RWPE2 (cell line): ENCODE results near the gene FAM98B.

Source experiments
- ATAC-seq: fragments of 200-7000 bp; cut with Tn5 transposase; 3 replicates; pipeline ENCODE4 v1.9.1; 2021; ENCODE audit warnings: low read depth
- DNase-seq: peaks from one replicate; pipeline ENCODE4 v3.0.0-alpha.2; 2020; ENCODE audit warnings: low spot score
- H3K27ac ChIP-seq: fragments of 450-650 bp; 2 replicates; pipeline ENCODE4 v1.5.1; 2017; ENCODE audit warnings: mild to moderate bottlenecking; ENCODE audit not compliant: poor library complexity, severe bottlenecking
- H3K27me3 ChIP-seq: fragments of 250-450 bp; sonication (Bioruptor Pico); 2 replicates; pipeline ENCODE4 v1.5.1; 2021; ENCODE audit warnings: mild to moderate bottlenecking, moderate library complexity; ENCODE audit not compliant: insufficient read depth, poor library complexity, severe bottlenecking
- H3K36me3 ChIP-seq: fragments of 250-450 bp; sonication (Bioruptor Pico); 2 replicates; pipeline ENCODE4 v1.5.1; 2020; ENCODE audit warnings: low read depth, mild to moderate bottlenecking, moderate library complexity
- H3K4me1 ChIP-seq: fragments of 250-450 bp; sonication (Bioruptor Pico); 2 replicates; pipeline ENCODE4 v1.5.1; 2021; ENCODE audit warnings: mild to moderate bottlenecking, moderate library complexity; ENCODE audit not compliant: insufficient read depth, poor library complexity, severe bottlenecking
- H3K4me3 ChIP-seq: fragments of 250-450 bp; sonication (Bioruptor Pico); 2 replicates; pipeline ENCODE4 v1.5.1; 2021; ENCODE audit warnings: mild to moderate bottlenecking, moderate library complexity; ENCODE audit not compliant: severe bottlenecking
- H3K9me3 ChIP-seq: fragments of 250-450 bp; sonication (Bioruptor Pico); 2 replicates; pipeline ENCODE4 v1.5.1; 2021; ENCODE audit warnings: mild to moderate bottlenecking, moderate library complexity; ENCODE audit not compliant: severe bottlenecking
- TF ChIP-seq, protein P1 (sequence below): fragments of 450-650 bp; IDR thresholded peaks from one replicate; pipeline ENCODE4 v1.5.1; 2017; ENCODE audit warnings: mild to moderate bottlenecking, moderate library complexity; ENCODE audit not compliant: poor library complexity, severe bottlenecking

The FAM98B gene

GRCh38 chr15:38441130-38441519 lies 12.8 kb upstream of the FAM98B start:
- no peak overlapping the region for H3K27ac ChIP-seq
- no peaks in the 10 kb centered on the region for H3K36me3 ChIP-seq
- no peaks in the 10 kb centered on the region for H3K4me1 ChIP-seq
- no peaks in the 10 kb centered on the region for H3K9me3 ChIP-seq
- TF ChIP-seq, protein P1, sequence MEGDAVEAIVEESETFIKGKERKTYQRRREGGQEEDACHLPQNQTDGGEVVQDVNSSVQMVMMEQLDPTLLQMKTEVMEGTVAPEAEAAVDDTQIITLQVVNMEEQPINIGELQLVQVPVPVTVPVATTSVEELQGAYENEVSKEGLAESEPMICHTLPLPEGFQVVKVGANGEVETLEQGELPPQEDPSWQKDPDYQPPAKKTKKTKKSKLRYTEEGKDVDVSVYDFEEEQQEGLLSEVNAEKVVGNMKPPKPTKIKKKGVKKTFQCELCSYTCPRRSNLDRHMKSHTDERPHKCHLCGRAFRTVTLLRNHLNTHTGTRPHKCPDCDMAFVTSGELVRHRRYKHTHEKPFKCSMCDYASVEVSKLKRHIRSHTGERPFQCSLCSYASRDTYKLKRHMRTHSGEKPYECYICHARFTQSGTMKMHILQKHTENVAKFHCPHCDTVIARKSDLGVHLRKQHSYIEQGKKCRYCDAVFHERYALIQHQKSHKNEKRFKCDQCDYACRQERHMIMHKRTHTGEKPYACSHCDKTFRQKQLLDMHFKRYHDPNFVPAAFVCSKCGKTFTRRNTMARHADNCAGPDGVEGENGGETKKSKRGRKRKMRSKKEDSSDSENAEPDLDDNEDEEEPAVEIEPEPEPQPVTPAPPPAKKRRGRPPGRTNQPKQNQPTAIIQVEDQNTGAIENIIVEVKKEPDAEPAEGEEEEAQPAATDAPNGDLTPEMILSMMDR, result no peak
- H3K27me3 ChIP-seq, result peaks cover 4% of the 10 kb centered on the region
- DNase-seq (no peak), ATAC-seq (no peak; the same call in 2 of the 3 replicates)
- H3K4me3 ChIP-seq, result no peak overlapping the region

DNA sequence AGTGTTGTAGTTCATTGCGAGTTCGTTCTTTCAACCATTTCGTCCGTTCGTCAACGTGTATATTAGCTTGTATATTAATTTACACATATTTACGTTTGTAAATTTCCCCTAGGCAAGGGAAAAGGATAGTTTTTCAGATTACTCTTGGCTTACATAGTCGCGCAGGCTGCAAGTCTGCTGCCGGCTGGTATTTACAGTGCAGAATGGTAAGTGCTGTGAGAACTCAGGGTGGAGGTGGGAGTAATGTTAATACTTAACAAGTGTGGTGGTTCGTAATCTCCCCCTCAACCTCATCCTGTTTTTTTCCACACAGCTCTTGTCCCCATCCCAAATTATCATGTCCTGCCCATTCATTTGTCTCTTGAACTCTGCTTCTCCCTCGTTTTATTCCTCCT lies 766 bp downstream of the FAM98B start:
- peak overlapping the region; percentile 65 for H3K27ac ChIP-seq
- H3K27me3 ChIP-seq, result no peaks in the 10 kb centered on the region
- DNase-seq, result no peak
- 0 out of 3 replicates have a peak, but pooled peaks have one; percentile 4 for ATAC-seq
- H3K4me1 ChIP-seq, result peaks cover 11% of the 10 kb centered on the region
- peaks cover 4% of the 10 kb centered on the region; the same call in 1 of the 2 replicates for H3K36me3 ChIP-seq
- H3K4me3 ChIP-seq, result peak overlapping the region; percentile 89
- H3K9me3 ChIP-seq, result peaks cover 2% of the 10 kb centered on the region
- TF ChIP-seq, protein P1, result no peak

DNA sequence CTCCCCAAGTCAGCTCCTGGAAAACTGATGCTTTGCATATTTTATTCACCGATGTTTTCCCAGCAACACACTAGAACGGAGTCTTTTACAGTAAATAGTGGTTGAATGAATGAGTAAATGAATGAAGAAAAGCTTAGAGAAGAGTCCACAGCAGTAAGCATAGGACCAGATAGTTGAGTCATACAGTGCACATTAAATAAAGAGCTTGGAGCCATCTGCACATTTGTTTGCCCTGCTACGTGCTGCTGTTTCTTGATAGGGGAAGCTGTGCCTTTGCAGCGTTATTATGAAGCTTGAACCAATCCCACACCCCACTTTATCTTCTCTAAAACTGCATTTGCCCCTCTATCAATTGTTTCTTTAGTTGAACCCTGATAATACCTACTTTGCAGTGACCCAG lies 1.2 kb downstream of the FAM98B start:
- ATAC-seq (no peak), DNase-seq (no peak)
- Histone ChIP-seq H3K4me3 (peak overlapping the region; percentile 89), H3K36me3 (peaks cover 4% of the 10 kb centered on the region; the same call in 1 of the 2 replicates), H3K4me1 (peaks cover 11% of the 10 kb centered on the region), H3K9me3 (peaks cover 2% of the 10 kb centered on the region), H3K27ac (no peak overlapping the region), H3K27me3 (no peaks in the 10 kb centered on the region)
- TF ChIP-seq, protein P1, result no peak

- H3K27me3 ChIP-seq, result no peaks in the 10 kb centered on the region
- H3K4me3 ChIP-seq, result no peak overlapping the region
- peaks cover 5% of the 10 kb centered on the region; the same call in 1 of the 2 replicates for H3K36me3 ChIP-seq
- no peak overlapping the region for H3K27ac ChIP-seq
- H3K9me3 ChIP-seq, result peaks cover under 1% of the 10 kb centered on the region
- TF ChIP-seq, protein P1, result no peak
- H3K4me1 ChIP-seq, result peaks cover 7% of the 10 kb centered on the region
- DNase-seq (no peak), ATAC-seq (no peak)
Measured at GRCh38 chr15:38458646-38459045, 4.7 kb downstream of the FAM98B start.

DNA sequence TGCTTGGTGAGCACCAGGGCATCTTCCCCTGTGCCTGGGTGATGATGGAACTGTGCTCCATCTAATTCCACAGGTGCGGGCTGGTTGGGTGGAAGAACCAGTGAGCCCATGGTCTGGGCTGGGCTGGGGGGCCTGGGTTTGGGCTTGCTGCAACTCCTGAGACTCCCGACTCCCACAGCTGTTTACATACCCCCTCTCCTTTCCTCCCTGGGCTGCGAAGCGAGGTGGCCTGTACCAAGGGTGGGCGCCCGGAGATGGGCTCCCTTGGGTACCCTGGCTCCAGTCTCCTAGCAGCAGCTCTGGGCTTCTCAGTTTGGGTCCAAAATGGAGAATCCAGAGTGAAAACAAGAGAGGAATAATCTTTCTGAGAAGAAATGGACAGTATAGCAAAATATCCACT lies 5.6 kb downstream of the FAM98B start:
- Histone ChIP-seq H3K4me1 (peaks cover 6% of the 10 kb centered on the region), H3K9me3 (no peaks in the 10 kb centered on the region), H3K36me3 (peaks cover 13% of the 10 kb centered on the region), H3K27ac (no peak overlapping the region), H3K27me3 (no peaks in the 10 kb centered on the region), H3K4me3 (no peak overlapping the region)
- no peak for ATAC-seq
- no peak for DNase-seq
- TF ChIP-seq, protein P1, result no peak
